CD4-positive, alpha-beta T cell treated with Interleukin-6 at 100 ng/mL for 8 hours (primary cell): Measurements from ENCODE around the gene PSMB8.
"Not testable (repeated sequence)": the region's sequence is repeated elsewhere in the genome, so short reads cannot be mapped to it uniquely, and the experiment has no call there.

ENCODE experiments used
- DNase-seq: peaks from one replicate; pipeline ENCODE4 v3.0.0-alpha.2; 2020; ENCODE audit warnings: mixed read lengths, low spot score

PSMB8 gene

DNA sequence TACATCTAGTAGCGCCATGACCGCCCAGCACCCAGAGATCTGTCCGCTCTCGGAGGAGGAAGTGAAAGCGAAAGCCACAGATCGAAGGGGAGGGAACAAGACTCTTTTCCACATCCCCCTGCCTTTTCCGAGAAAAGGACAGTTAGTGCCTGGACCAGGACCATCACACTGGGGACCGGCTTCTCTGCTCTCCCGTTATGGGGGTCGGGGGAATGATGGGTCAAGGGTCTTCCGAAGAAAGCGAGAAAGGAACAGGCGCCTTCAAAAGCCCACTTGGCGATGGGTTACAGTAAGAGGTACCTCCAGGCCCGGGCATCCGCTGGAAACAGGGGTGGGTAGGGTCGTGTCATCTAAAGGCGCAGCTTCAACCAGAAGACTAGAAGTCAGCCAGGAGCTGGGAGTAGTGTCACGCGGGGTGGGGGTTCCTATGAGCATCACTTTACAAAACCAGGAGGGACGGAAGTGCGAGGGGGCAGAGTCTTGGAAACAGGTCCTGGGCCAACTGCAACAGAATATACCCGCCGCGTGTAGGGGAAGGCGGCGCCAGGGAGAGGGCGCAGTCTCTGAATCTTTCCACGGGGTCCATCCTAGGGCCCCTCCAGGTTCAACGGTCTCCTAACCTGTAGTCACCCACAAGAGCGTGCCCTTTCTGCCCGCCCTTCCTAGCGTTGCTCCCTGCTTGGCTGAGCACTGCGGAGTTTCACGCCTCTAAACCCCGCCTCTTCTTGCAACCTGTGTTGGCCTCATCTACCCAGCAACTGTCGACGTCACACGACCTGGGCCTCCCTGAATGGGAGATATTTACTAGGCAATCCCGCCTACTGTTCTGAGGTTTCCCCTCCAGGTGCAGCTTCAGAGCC is at the start of gene PSMB8:
TSS of gene PSMB8 (minus strand) at position 69 of the 860 bp plus-strand sequence. CDS start at position 18, 51 bp downstream.
- peak; percentile 97 for DNase-seq

DNA sequence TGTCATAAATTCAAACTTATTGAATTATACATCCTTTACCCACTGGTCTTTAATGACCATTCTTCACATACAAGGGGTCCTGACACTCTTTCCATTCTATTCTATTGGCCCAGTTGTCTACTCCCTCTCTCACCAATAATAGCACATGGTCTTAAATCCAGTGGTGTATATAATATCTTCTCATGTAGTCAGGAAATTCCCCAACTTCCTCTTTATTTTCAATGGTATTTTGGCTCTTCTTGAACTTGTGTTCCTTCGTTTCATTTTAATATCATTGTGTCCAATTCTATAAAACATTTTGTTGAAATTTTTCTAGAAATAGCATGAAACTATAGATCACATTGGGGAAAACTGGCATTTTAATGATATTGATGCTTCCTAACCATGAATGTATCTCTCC is 47.0 kb upstream of the PSMB8 start:
- DNase-seq, result no peak

DNA sequence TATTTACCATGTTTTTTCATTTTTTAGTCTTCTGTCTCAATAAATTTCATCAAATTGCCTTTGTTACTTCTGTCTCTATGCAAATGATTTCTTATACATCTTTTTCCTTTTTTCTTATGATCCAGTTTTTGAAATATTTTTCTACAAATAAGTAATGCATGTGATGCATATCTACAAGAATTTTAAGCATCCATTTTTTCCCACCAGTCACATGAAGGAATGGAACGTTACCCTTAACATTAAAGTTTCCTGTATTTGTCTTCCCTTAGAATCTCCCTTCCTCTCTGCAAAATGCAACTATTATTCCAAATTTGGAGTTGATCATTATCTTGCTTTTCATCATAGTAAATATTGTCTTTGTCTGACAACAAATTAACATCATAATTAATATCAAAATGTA is 45.7 kb upstream of the PSMB8 start:
- no peak for DNase-seq

DNA sequence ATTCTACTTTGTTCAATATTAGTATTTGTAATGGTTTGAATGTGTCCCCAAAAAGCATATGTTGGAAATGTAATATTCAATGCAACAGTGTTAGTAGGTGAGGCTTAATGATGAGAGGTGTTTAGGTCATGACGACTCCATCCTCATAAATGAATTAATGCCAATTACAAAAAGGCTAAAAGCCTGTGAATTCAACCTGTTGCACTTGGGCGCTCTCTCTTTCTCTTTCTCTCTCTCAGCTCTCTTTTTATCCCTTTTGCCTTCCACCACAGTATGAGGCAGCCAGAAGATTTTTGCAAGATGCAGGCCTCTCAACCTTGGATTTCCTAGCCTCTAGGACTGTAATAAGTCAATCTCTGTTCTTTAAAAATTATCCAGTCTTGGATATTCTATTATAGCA is 44.7 kb upstream of the PSMB8 start:
- DNase-seq, result no peak

DNA sequence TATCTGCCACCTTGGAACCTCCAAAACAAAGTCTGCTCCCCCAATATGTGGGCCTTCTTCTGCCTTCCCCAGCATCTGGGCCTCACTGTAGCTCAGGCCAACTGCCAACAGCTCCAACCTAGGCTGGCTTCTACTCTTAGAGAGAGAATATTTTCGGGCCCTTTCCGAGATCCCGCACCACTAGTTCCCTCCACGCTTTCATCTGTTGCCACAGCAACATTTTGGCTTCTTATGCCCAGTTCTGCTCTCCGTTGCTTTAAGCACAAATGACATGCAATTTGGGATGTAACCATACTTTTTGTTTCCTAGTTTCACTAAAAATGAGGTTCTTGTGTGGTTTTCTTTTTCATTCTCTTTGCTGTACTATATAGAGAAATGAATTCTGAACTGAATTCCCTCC is 43.8 kb upstream of the PSMB8 start:
- DNase-seq, result no peak

DNA sequence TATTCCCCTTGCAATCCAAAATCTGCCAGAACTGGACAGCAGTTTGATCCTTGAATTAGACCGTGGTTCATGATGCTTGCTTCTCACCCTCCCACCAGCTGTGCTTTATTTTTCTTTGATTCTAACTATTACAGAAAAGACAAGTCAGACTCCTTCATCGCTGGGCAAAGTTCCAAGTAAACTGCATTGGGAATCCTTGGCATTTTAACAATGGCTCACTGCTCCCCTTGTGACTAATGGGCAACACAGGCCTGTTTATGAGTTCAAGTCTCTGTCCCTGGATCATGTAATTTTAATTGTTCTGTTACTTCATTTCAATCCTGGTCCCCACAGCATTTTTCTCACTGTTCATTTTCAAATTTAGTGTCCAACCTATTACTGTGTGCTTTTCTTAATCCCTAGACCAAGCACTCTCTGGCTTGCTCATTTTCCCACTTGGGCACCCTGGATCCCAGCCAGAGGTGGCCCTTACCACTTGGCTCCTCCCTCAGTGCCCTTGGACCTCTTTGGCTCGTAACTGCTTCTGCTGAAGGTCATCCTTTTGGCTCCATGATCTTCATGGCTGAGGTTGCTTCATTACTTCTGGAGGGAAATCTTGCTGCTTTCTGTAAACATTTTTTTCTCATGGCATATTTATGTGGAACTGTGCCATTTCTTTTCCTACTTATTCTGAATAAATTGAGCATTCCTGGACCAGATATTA is 43.0 kb upstream of the PSMB8 start:
- no peak for DNase-seq

DNA sequence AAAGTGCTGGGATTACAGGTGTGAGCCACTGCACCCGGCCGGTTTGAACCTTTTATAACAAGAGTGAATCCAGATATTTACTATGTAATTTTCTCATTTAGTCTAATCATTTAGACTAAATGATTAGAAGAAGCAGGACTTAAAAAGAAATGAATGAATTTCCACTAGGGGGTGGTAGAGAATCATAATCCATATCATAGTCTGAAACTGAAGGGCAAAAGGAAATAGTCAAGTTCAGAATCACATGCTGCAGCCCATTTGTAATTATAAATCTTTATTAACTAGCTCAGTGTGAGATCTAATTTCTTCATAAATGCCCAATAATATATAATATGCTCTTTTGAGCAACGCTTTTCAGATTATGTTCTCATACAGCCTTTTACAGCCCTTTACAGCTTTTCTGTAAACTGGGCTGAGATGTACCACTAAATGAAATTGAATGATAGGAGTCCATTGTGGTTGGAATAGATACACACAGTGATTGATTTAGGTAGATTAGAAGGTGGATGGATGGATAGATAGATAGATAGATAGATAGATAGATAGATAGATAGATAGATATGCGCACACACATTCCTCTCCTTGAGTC is 41.9 kb upstream of the PSMB8 start:
- DNase-seq, result peak; percentile 66

DNA sequence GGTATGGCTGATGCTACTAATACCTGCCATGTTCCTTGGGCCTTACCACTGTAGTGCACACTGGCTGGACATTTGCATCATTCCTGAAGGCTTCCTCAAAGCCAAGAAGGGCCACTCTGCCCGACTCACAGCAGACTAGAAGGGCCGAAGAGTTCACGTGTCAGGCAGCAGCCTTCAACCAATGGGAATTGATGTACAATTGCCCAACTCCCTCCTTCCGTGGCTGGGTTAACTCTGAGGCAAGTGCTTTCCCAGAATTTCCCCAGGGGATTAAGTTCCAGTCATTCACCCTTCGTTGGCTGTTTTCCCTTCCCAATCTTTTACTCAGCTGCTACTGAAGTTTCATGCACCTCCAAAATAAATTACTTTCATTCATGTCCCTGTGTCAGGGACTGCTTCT is 39.9 kb upstream of the PSMB8 start:
- DNase-seq, result no peak

DNA sequence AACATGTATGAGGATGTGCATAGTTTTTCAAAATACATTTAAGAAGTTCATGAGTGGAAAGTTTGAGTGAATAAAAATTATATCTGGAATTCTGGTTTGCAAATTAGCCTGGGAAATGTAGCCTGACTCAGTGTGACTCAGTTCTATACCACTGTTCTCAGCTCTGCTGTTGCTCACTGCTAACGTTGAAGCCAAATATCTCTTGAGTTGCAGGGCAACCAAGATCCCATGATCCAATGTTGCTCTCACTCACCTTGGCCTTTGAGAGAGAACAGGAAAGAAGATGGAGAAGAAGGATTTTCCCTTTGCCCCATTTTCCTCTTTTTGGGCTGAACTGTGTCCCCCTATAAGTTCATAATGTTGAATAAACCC is 39.0 kb upstream of the PSMB8 start:
- no peak for DNase-seq

DNA sequence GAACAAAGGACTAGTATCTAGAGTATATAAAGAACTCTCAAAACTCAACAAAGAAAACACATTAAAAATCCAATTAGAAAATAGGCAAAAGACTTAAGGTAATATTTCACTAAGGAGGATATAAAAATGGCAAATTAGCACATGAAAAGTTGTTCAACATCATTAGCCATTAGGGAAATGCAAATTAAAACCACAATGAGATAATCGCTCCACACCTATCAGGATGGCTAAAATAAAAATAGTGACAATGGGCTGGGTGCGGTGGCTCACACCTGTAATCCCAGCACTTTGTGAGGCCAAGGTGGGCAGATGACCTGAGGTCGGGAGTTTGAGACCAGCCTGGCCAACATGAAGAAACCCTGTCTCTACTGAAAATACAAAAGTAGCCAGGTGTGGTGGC is 37.1 kb upstream of the PSMB8 start:
- not testable (repeated sequence) for DNase-seq

DNA sequence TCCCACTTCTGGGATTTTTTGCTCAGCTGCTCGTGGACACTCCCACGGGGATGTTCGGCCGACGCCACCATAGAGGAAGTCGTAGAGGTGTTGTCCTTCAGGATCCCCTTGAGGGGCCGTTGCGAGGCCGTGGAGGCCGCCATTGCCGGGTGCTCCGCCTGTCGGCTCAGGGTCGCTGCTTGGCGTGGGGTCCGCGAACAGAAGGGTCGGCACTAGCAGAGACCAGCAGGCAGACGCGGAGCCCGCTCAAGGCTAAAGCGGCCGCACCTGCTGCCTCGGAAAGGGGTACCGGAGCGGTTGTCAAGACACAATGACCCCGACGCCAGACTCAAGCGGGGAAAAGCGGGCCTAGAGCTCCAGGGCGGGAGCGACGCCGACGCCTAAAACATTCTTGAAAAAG is 35.8 kb upstream of the PSMB8 start:
- DNase-seq, result no peak

DNA sequence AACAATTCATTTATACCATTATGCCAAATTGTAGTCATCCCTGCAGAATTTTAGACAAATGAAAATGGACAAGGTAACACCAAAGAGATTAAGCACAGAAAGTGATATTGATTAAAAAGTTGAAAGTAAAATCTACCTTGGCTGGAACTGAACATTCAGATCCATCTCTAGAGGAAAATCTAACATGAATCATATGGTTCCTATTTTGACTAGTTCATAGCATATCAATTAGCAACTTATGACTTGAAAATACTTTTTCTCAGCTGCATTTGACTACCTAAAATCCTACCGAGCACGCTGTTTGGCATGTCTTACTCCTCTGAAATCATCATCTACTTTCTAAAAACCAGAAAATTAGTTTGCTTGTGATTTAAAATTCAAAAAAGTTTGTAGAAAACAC is 32.8 kb upstream of the PSMB8 start:
- DNase-seq, result no peak

DNA sequence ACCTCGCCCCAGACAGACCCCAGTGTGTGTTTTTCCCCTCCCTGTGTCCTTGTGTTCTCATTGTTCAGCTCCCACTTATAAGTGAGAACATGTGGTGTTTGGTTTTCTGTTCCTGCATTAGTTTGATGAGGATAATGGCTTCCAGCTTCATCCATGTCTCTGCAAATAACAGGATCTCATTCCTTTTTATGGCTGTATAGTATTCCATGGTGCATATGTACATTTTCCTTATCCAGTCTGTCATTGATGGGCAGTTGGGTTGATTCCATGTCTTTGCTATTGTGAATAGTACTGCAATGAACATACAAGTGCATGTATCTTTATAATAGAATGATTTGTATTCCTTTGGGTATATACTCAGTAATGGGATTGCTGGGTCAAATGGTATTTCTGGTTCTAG is 30.1 kb upstream of the PSMB8 start:
- DNase-seq, result not testable (repeated sequence)

DNA sequence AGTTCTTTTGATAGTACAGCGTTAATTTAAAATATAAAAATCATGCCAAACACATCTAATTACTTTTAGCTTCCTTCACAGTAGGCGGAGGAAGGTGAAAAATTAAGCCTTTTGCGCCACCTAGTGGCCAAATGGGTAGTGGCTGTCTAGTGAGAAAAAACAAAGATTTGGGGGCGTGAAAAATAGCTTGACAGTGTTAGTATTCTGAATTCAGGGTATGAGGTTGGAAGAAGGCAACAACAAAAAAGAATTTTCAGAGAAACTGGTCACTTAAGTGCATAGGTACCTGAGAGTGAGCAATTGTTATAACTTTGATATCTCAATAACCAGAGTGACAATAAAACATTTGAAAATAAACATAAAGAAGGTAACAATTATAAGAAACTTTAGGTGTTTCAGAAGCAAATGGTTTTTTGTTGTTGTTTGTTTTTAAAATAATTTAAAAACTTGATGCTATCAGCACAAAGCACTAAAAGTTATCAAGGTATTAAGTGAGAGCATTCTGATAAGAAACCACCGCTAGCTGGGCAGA is 24.5 kb upstream of the PSMB8 start:
- DNase-seq, result peak; percentile 83

DNA sequence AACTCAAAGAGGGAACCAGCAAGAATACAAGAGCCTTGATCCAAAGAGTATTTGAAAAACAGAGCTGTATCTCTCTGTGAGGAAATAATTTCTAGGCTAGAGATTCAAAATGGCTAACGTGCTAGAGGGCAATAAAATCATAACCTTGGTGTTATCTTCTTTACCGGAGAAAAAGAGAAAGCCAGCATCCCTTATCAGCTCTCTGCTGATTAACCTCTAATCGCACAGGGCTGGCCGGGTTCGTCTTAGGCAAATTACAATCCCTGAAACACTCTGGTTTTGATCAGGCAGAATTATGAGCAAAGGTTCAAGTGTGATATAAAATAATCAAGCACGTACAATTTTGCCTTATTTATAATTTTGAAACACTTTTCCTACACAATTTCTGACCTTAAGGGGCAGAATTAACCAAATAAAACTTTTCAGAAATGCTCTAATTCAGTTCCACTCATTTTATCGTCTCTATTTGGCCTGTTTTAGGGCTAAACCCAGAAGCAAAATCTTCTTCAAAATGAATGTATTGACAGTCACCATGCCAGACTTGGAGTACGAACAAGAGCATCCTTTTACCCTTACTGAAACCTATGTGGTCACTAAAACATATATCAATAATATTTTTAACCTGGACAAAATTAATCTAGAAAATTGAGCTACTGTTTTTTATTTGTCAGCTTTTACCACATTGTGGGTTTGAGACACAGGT is 23.9 kb upstream of the PSMB8 start:
- no peak for DNase-seq

DNA sequence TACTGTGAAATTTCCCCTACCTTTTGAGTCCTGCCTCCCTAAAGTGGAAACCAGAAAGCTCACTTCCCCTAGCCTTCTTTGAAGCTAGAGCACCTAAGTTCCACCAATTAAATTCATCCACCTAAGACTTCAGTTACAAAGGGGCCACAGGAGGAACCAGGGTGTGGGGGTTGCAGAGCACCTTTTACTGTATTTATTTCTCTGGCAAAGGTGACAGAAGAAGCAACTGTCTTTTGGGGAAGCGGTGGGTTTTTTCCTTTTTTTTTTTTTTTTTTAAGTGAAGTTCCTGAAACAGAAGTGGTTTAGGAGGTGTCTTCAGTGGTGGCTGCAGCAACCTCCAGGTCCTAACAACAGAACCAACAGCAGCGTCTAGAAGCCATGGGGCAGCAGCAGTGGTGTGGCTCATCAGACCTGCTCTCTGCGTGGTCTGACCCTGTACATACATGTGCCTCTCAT is 23.2 kb upstream of the PSMB8 start:
- no peak for DNase-seq

DNA sequence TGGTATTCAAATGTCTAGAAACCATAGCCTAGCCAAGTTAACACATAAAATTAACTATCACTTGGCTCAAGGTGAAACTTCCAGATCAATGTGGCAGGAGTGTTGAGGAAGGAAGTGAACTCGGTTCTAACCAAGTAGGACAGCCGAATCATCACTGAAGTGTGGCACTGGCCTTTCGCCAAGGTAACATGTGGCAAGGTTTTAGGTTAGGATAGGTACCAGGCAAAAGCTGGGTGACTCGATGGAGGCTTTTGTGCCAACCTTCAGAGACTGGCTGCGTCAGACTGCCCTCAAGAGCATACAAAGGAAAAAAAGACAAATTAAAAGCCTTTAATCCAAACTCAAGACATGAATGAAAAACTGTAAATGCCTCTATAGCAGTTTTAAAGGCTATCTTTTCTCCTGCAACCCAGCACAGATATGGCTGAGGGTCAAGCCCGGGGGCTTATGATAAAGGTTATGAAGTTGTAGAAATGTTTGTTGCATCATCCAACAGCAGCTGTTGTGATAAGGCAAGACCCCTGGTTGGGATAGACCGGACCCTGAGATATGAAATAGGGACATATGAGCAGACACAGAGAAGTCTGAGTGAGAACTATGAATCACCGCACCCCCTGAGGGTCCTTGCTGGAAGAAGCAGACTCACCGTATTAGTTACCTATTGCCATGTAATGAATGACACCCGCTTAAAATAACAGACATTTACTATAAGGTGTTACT is 22.0 kb upstream of the PSMB8 start:
- no peak for DNase-seq

DNA sequence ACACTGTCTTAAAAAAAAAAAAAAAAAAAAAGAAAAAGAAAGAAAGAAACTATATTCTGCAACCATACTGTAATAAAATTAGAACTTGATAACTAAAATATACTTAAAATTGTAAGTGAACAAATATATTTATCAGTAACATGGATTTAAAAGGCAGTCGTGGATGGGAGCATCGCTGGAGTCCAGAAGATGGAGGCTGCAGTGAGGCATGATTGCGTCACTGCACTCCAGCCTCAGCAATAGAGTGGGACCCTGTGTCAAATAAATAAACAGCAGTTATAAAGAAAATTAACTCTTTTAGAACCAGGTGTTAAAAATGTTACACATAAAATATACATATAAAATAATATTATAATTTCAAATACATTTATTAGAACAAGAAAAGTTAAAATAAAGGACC is 18.9 kb upstream of the PSMB8 start:
- DNase-seq, result no peak

DNA sequence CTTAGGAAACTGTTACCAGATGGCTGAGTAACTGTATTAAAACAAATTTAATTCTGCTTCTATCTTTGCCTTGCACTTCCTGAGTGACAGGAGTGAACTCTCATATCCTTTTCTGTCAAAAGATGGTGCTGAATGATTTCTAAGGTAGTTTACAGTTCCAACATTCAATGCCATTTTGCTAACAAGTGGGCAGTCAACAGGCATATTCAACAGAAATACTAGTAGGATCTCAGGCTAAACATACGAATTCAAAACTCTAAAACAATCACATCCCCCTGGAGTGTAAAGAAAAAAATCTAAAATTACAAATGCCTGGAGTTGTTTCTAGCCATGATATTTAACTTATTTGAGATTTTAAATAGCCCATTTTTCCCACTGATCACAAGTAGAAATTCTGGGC is 16.8 kb upstream of the PSMB8 start:
- no peak for DNase-seq

DNA sequence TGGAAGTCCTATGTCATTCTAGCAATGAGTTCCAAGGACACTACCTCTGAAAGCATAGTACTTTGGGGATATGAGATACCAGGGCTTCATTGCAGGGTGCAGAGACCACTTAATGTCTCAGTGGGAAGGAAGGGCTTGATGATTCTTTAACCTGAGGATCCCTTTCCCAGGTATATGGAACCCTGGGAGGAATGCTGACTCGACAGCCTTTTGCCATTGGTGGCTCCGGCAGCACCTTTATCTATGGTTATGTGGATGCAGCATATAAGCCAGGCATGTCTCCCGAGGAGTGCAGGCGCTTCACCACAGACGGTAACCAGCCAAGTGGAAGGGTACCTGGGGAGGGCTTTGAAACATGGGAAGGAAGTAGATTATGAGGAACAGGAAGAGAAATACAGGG is 14.3 kb upstream of the PSMB8 start:
- no peak for DNase-seq

DNA sequence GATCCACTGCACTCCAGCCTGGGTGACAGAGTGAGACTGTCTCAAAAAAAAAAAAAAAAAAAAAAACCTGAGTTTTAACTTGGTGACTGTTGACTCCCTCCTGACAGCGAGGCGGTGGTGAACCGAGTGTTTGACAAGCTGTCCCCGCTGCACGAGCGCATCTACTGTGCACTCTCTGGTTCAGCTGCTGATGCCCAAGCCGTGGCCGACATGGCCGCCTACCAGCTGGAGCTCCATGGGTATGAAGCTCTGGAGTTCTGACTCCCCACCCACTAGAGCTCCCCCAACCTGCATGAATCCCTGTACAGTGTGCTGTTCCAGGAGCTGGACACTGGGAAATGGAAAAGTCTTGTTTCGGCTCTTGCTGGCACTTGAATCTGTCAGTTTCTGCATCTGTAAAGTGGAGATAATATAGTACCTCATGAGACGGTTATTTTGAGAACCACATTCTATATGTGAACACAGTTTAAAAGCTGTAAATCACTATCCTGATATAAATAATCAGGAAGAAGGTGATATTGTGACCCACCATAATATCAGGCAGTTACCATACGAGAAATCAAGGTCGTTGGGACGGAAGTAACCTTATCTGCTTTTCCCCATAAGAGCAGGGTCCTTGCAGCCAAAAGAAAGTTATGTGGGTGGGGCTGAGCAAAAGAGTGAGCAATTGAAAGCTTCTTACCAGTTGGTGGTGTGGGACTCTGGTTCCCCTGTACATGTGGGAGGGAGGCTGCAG is 13.5 kb upstream of the PSMB8 start:
- DNase-seq, result no peak
